ENCODE results near the gene THEMIS.
"Not testable (repeated sequence)": the region's sequence is repeated elsewhere in the genome, so short reads cannot be mapped to it uniquely, and the experiment has no call there.

Gene THEMIS

DNA sequence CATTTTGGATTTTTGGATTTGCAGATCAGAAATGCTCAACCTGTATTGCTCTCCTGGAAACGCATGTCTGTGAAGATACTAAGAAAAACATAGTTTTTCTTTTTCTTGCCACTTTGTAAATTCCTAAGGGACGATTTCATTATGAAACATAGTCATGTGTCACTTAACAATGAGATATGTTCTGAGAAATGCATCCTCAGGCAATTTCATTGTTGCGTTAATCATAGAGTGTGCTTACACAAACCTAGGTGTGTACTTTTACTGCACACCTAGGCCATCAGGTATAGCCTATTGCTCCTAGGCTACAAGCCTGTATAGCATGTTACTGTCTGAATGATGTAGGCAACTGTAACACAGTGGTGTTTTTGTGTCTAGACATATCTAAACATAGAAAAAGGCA lies 13.4 kb upstream of the THEMIS start:
- DNase-seq: no peak

DNA sequence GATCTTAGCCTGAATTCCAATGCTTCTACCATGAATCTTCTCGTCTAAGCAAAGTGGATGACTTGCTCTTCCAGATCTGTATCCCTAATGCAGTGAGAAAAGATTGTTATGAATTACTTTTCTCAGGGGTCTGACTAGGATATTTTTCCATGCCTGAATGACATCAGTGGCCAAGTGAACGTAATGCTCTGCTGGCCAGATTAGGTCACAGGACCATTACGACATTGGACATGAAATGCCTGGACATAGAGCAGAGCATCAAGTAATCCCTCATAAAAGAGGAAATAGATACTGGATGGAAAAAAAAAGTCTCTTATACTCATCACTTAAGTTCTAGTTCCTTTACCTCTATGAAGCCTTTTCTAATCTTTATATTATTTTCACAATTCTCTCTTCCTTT lies 12.1 kb upstream of the THEMIS start:
- no peak for DNase-seq

GRCh38 chr6:127907960-127908640 lies 7.2 kb upstream of the THEMIS start:
- no peak for DNase-seq

- DNase-seq: no peak
Measured at GRCh38 chr6:127904160-127904559, 3.3 kb upstream of the THEMIS start.

DNA sequence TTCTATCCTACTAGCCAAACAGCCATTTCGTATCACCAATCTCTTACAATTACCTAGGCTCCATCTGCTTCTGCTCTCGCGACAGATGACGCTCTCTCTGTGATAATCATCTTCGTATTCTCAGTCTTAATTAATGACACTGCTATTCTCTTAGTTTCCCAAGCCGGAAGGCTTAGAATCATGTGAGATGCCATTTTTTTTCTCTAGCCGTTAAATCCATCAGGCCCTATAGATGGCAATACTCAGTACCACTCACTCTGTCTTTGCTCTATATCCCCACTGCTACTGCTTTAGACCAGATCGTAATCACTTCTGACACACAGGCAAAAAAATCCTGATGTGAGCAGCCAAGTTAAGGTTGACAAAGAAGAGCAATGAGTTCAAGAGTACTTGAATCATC lies 2.1 kb upstream of the THEMIS start:
- DNase-seq: no peak

GRCh38 chr6:127897484-127897883 lies 3.4 kb downstream of the THEMIS start:
- DNase-seq: no peak

GRCh38 chr6:127894051-127894450 lies 6.8 kb downstream of the THEMIS start:
- DNase-seq: no peak

DNA sequence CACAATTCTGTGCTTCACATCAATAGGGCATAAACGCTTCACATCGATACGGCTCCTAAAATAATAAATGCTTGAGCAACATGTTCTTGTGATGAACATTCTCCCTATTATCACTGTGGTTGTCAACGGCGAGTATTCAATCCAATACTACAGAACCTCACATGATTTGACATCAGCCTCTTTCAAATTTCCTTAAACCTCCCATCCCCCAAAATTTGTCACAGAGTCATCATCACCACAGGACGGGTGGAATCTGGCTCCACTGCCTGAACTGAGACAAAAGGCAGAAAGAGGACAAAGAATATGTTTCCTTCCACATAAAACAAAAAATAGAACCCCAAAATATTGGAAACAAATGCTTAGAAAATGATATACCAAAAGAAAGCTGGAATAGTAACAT lies 7.3 kb downstream of the THEMIS start:
- DNase-seq: no peak

DNA sequence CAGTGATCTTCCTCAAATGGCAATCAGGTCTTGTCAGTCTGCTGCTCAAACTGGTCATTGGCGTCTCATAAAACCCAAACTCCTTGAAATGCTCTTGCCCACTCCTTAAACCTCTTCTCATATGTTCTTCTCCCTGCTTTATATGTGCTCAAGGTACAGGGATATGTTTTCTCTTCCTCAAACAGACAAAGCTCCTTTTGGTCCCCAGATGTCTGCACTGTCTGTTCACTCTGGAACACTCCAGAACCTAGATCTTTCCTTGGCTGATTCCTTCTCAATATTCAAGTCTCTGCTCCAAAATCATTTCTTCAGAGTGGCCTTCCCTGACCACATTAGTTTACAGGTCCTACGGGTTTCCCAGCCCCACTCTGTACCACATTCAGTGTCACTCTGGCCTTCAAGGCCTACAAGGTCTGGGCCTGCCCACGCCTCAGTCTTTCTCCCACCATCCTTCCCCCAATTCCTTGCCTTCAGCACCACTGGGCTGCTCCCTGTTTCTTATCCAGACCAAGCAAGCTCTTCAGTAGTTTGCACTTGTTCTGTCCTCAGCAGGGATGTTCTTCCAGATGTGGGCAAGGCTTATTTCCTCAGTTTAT lies 9.0 kb downstream of the THEMIS start:
- no peak for DNase-seq

GRCh38 chr6:127886603-127887002 lies 14.3 kb downstream of the THEMIS start:
- no peak for DNase-seq

DNA sequence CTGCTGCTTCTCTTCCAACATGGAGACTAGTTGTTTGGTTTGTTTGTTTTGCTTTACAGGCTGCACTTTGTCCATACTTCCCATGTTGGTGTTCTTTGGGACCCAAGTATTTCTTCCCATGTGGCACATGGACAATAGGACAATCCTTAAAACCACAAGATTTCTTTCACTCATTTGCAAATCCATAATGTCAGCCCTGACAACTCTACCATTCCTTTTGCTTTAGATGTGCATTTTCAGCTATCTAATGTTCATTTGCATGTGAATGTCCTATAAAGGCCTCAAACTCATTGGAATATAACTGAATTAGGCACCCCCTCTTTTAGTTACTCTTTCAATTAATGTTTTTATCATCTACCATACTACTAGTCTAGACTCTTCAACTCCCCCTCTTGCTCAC lies 16.7 kb downstream of the THEMIS start:
- DNase-seq: no peak

DNA sequence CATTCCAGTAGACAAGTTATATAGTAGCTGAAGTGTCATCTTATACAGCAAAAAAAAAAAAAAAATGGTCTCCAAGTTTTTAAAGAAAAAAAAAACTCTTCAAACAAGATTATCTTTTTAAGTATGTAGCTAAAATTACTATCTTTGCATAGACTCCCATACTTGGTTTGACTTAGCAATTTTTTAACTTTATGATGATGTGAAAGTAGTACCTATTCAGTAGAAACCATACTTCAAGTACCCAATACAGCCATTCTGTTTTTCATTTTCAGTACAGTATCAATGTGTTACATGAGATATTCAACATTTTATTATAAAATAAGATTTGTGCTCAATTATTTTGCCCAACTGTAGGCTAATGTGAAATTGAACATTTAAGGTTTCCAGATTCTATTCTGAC lies 18.9 kb downstream of the THEMIS start:
- DNase-seq: not testable (repeated sequence)

DNA sequence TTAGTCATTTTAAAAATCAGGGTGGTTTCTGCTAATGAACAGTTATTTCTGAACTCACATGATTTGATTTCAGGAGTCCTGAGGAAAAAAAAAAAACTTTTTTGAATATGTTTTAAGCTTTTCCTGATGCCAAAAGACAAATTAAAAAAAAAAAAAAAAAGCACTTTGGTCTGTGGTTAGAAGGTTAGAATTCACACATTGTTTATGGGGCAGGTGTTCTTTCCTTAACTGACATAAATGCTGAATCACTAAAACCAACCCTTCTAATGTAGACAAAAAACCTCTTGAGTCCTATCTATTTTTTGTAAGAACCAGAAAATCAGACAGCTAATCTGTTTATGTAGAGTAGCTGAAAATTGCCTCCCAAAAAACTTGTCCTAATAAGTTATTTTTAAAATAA lies 20.4 kb downstream of the THEMIS start:
- no peak for DNase-seq

- peak; percentile 20 for DNase-seq
Measured at GRCh38 chr6:127879685-127880084, 21.2 kb downstream of the THEMIS start.

DNA sequence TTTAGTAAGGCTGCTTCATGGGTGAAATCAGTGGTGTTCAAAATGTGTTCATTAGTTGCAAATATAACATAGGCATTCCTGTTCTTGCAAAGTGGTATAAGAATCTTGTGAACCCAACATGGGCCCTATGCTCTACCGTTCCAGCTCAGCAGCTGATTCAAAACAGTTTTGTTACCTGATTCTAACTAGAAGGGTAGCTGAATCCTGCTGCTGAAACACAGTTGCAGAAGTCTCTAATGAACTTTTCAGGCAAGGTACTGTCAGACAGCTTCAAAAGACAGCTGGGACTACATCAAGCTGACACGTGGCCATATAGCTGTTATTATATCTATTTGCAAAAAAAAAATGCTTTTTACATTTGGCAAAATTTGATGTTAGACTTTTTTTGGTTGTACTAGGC lies 22.7 kb downstream of the THEMIS start:
- no peak for DNase-seq

- DNase-seq: no peak
Measured at GRCh38 chr6:127877231-127877630, 23.6 kb downstream of the THEMIS start.

DNA sequence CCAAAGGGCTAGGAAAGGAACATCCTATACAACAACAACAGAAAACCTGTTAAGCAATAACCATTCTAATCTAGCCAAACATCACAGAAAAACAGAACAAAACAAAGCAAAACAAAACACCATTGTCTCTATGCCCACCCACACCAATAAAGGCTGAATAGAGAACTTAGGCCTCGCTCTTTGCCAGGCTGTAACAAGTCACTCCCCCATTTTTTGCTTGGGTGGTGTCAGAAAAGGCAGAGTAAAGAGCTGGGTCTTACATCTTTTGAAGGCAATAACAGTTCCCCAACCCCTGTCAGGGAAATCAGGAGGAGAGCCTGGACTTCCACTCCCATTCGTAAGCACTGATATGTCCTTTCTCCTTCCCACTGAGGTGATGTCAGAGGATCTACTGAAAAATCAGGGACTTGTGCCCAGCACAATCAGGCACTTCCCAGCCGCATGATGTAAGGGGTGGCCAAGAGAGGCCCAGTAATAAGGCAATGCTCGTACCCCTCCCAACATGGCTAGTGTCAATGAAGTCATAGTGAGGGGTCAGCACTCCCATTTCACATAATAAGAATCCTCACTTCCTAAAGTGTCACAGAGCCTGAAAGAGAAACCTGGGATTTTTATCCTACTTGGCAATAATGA lies 31.0 kb downstream of the THEMIS start:
- DNase-seq: peak; percentile 75

- peak; percentile 62 for DNase-seq
Measured at GRCh38 chr6:127869183-127869582, 31.7 kb downstream of the THEMIS start.

- DNase-seq: no peak
Measured at GRCh38 chr6:127868338-127868737, 32.5 kb downstream of the THEMIS start.

DNA sequence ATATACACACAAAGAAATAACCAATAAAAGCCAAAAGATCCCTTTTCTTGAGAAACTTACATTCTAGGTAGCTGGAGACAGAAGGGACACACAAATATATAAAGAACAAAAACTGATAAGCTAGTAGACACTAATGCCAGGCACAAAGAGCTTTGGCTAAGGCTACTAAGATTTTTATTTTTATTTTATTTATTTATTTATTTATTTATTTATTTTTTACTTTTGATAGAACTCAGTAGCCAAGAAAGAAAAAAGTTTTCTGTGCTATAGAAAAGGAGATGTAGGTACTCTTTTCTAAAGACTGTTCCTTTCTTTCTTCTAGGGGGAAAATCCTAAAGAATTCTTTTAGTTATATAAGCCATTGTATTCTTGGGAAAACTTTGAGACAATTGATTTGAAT lies 34.1 kb downstream of the THEMIS start:
- DNase-seq: no peak

DNA sequence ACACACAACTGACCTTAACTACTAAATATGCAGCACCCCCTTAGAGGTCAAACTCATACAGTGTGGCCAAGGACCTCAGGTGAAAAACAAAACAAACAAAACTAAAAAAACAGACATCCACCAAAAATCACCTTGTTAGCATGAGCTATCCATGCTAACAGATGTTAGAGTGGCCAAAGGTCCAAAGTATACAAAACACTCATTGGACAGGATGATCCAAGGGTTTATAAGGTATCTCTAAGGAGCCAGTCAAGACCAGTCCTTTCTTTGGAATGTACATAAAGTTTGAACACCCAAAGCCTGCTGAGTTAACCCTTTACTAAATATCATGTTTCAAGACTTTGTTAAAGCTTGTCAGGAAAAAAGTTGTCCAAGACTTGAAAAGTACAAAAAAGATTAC lies 35.8 kb downstream of the THEMIS start:
- DNase-seq: no peak

DNA sequence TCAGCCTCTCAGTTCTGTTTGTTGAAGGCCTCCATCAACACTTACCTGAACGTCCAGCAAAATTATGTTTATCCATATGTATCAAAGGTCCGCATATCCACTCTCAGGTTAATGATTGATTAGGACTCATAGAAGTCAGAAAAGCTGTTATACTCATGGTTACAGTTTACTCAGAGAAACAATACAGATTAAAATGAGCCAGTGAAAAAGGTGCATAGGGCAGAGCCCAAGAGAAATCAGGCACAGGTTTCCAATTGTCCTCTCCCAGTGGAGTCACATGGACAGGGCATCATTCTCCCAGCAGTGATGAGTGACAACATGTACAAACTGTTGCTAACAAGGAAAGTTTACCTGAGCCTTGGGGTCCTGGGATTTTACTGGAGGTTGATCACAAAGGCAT lies 36.2 kb downstream of the THEMIS start:
- DNase-seq: no peak

GRCh38 chr6:127860723-127861122 lies 40.1 kb downstream of the THEMIS start:
- DNase-seq: no peak

GRCh38 chr6:127859956-127860355 lies 40.9 kb downstream of the THEMIS start:
- DNase-seq: no peak

All from midbrain (tissue), 1 donor.